ENCODE measurements around the gene IRF1. TPM values are rescaled to one million over a fixed set of nuclear protein-coding genes. Genes with fewer than 3 reads are reported as not detected.

IRF1 gene
- total and polyA plus RNA-seq, 12 donors: 3.0 to 116 (median 20.1) TPM

DNA sequence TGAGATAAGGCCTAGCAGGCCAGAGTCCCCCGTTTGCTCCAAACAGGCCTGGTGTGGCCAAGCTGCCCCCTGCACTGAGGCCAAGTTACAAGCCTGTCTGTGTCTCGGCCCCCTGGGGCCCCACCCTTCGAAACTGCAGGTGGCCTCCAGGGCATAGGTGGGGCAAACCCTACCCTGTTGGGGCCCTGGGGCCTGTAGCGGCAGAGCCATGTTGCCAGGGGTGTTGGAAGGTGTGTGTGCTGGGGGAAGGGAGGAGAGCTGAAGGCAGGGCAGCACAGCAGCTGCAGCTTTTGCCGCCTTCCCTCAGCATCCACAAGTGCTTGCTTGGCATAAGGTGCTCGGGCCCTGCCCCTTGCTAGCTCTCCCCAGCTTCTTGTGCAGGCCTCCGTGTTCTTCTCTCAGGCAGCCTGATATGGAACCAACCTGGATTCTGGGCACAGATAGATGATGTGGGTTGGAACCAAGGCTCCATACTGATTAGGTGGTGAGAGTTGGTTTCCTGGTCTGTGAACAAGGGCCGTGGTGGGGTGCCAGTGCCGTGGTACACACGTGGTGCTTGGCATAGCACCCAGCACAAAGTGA lies 12.7 kb downstream of the IRF1 start:
- H3K36me3 ChIP-seq (replicated peaks in 1 of 2): peaks cover 0 to 1% of the 10 kb centered on the region in 2 donors
- H3K9me3 ChIP-seq (replicated peaks in 1 of 3): no peaks in the 10 kb centered on the region
- TF ChIP-seq, protein P1, sequence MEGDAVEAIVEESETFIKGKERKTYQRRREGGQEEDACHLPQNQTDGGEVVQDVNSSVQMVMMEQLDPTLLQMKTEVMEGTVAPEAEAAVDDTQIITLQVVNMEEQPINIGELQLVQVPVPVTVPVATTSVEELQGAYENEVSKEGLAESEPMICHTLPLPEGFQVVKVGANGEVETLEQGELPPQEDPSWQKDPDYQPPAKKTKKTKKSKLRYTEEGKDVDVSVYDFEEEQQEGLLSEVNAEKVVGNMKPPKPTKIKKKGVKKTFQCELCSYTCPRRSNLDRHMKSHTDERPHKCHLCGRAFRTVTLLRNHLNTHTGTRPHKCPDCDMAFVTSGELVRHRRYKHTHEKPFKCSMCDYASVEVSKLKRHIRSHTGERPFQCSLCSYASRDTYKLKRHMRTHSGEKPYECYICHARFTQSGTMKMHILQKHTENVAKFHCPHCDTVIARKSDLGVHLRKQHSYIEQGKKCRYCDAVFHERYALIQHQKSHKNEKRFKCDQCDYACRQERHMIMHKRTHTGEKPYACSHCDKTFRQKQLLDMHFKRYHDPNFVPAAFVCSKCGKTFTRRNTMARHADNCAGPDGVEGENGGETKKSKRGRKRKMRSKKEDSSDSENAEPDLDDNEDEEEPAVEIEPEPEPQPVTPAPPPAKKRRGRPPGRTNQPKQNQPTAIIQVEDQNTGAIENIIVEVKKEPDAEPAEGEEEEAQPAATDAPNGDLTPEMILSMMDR (IDR thresholded peaks at IDR 0.05): no peak
- no peak for TF ChIP-seq POLR2A (IDR thresholded peaks at IDR 0.05)
- no peaks in the 10 kb centered on the region for H3K27me3 ChIP-seq
- peak in 1 of 7 donors; percentile 12 for DNase-seq
- H3K27ac ChIP-seq: peak overlapping the region in 1 of 5 donors; percentile 34
- H3K4me1 ChIP-seq (replicated peaks in 1 of 2): peaks cover 13 to 18% of the 10 kb centered on the region in 2 donors
- 90 to 96% (median 92%) methylated on average over 6 to 10 of the region's 10 CpGs for WGBS, 4 donors
- intact Hi-C loops (cut with DNase I): no loop called here
- H3K4me3 ChIP-seq: no peak overlapping the region

DNA sequence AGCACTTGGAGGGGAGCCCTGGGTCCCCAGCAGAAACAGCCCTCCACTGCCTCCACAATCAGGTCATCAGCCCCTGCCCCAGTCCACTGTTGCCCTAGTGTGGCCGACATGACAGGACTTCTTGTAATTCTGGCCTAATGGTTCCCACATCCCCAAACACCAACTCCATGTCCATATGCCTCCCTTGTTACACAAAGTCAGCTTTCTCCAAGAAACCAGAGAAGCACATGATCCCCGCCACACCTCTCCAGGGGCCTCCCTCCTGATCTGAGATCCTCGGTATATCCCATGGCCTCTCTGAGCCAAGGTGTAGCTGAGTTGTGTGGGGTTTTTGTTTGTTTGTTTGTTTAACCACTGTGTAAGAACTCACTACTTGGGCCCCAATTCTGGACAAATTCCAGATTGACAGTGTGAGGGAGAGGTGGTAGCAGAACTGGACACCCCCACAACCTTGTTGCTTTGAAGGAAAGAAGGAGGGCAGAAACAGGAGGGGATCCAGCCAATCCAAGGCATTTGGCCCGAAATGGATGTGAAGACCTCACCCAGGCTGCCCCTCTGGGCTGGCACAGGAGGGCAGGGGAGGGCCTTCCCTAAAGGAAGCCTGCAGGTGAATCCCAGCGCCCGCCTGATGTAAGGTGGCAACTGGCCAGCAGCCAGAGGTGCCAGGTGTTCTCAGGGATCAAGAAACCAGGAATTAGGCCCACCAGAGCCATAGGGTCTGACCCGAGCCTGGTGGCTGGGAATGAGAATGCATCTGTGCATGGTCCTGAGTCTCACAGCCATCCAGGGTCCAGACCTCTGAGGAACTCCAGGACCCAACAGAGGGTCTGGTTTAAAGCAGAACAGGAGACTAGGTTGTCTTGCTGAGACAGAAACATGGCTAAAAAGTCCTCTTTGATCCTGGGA lies 13.4 kb downstream of the IRF1 start:
- peak overlapping the region in 1 of 5 donors; percentile 80 for H3K27ac ChIP-seq
- no peaks in the 10 kb centered on the region for H3K27me3 ChIP-seq
- intact Hi-C loops (cut with DNase I): no loop called here
- H3K4me1 ChIP-seq (replicated peaks in 1 of 2): peaks cover 13 to 18% of the 10 kb centered on the region in 2 donors
- H3K4me3 ChIP-seq: no peak overlapping the region
- H3K9me3 ChIP-seq (replicated peaks in 1 of 3): no peaks in the 10 kb centered on the region
- DNase-seq: peak in 2 of 7 donors; percentile 11 to 13
- TF ChIP-seq POLR2A (IDR thresholded peaks at IDR 0.05): no peak
- TF ChIP-seq, protein P1 (IDR thresholded peaks at IDR 0.05): peak in 1 of 6 experiments; percentile 17
- H3K36me3 ChIP-seq (replicated peaks in 1 of 2): no peaks in the 10 kb centered on the region
- 90 to 97% (median 93%) methylated on average over 7 of the region's 7 CpGs for WGBS, 4 donors

- peak in 6 of 7 donors; percentile 35 to 76 (median 68) for DNase-seq
- H3K9me3 ChIP-seq (replicated peaks in 1 of 3): no peaks in the 10 kb centered on the region
- no peaks in the 10 kb centered on the region for H3K27me3 ChIP-seq
- intact Hi-C loops (cut with DNase I): no loop called here
- no peak overlapping the region for H3K4me3 ChIP-seq
- H3K4me1 ChIP-seq (replicated peaks in 1 of 2): peaks cover 13 to 18% of the 10 kb centered on the region in 2 donors
- TF ChIP-seq, protein P1 (IDR thresholded peaks at IDR 0.05): no peak
- no peak for TF ChIP-seq POLR2A (IDR thresholded peaks at IDR 0.05)
- H3K27ac ChIP-seq: peak overlapping the region in 4 of 5 donors; percentile 37 to 80 (median 58)
- 78 to 82% (median 81%) methylated on average over 5 to 8 of the region's 8 CpGs for WGBS, 4 donors
- no peaks in the 10 kb centered on the region for H3K36me3 ChIP-seq (replicated peaks in 1 of 2)
Observed at GRCh38 chr5:132475987-132476875, 14.3 kb downstream of the IRF1 start.
